Mucosa of descending colon (tissue), 3 donors: ENCODE results near the gene CST9. TPM values are rescaled to one million over a fixed set of nuclear protein-coding genes. Genes with fewer than 3 reads are reported as not detected.
"Not testable (repeated sequence)": the region's sequence is repeated elsewhere in the genome, so short reads cannot be mapped to it uniquely, and the experiment has no call there.

Experiments
- ATAC-seq: fragments of 200-7000 bp; cut with Tn5 transposase; one replicate; pipeline ENCODE4 v1.9.1; 2020; ENCODE audit warnings: mild to moderate bottlenecking, moderate library complexity
- DNase-seq, 3 donors: peaks; one replicate each; pipeline ENCODE4 v3.0.0-alpha.2; 2020
- H3K36me3 ChIP-seq: fragments of 200-600 bp; one replicate; pipeline ENCODE4 v1.8.0; 2021; ENCODE audit warnings: low read depth, mild to moderate bottlenecking
- H3K4me1 ChIP-seq: fragments of 200-600 bp; one replicate; pipeline ENCODE4 v1.8.0; 2021; ENCODE audit warnings: low read depth, mild to moderate bottlenecking
- H3K4me3 ChIP-seq: fragments of 200-600 bp; one replicate; pipeline ENCODE4 v1.8.0; 2021; ENCODE audit warnings: mild to moderate bottlenecking
- H3K9me3 ChIP-seq: fragments of 200-600 bp; one replicate; pipeline ENCODE4 v1.8.0; 2021; ENCODE audit warnings: mild to moderate bottlenecking
- CTCF ChIP-seq: fragments of 200-600 bp; IDR thresholded peaks from one replicate; pipeline ENCODE4 v1.8.0; 2022; ENCODE audit warnings: antibody characterized with exemption, mild to moderate bottlenecking
- intact Hi-C, 2 donors: fragments of 100-400 bp; cut with DNase I in 1 of 2; cut with micrococcal nuclease in 1 of 2; formaldehyde crosslinking; loops; one replicate each; pipeline versions ENCODE4 v1.11.0 to v1.11.1; 2022; cut with DNase I, micrococcal nuclease
- total RNA-seq, 3 donors: library from RNA; stranded (reverse); fragmentation: NEBNext Ultra II Directional in 2 of 3; extraction: Animal tissue kit (Norgen Biotek cat#: 25700) in 2 of 3; gene quantifications; one replicate each; pipeline versions ENCODE4 v1.2.1 to v1.2.4, GENCODE V29; 2021 to 2023
- donor health status: DM: no; HTN: no; CAD: no; lungs with moderate emphysema.
- donor health status: DM: no; HTN: no; CAD: no.
- donor health status: DM: no; HTN: yes; CAD: no.

Gene CST9
- total RNA-seq, 3 donors from 2014 or later, result not detected

- DNase-seq, result no peak
- no peak for ATAC-seq
- TF ChIP-seq CTCF, result no peak
- peak overlapping the region; percentile 83 for H3K4me3 ChIP-seq
- intact Hi-C loops, result no loop called here
- no peaks in the 10 kb centered on the region for H3K36me3 ChIP-seq
- H3K4me1 ChIP-seq, result peaks cover 9% of the 10 kb centered on the region
- H3K9me3 ChIP-seq, result no peaks in the 10 kb centered on the region
Measured at GRCh38 chr20:23636908-23637281, 31.2 kb upstream of the CST9 start.

- H3K4me3 ChIP-seq, result no peak overlapping the region
- intact Hi-C loops, result no loop called here
- no peaks in the 10 kb centered on the region for H3K36me3 ChIP-seq
- ATAC-seq (no peak), DNase-seq (no peak)
- H3K4me1 ChIP-seq, result peaks cover 9% of the 10 kb centered on the region
- TF ChIP-seq CTCF, result no peak
- no peaks in the 10 kb centered on the region for H3K9me3 ChIP-seq
Measured at GRCh38 chr20:23636182-23636907, 30.6 kb upstream of the CST9 start.

- DNase-seq, intact Hi-C loops, ATAC-seq, H3K36me3 ChIP-seq, H3K9me3 ChIP-seq, H3K4me1 ChIP-seq, H3K4me3 ChIP-seq: not testable (repeated sequence)
Measured at GRCh38 chr20:23635768-23636090, 30.0 kb upstream of the CST9 start.

DNA sequence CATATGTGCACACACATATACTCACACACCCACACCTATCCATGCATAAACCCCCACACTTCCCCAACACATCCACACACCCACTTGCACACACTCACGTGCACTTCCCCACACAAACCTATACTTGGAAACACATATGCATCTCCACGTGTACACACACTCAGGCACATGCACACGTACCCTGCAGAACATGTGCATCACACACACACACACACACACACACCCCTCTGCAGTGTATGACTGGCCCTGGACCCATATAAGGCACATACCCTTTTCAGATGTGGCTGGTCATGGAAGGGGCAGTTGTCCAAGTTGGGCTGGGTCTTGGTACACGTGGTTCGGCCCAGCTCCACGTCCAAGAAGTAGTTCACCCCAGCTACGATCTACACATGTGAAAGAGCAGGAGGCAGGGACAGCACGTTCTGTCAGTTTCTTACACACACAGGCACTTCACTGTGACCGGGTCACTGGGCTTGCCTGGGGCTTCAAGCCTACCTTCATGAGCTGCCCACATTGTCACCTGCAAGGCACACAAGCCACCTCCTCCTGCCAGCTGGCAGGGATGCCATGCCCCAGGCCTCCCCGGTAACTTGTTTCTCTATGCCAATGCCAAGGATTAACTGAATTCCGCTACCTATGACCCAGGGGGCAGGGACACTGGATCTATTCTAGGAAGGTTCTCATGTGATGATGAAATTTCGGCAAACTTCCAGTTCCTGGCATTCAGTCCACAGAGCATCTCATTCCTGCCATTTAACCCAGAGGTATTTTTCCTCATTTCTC lies 29.5 kb upstream of the CST9 start:
- peaks cover 9% of the 10 kb centered on the region for H3K4me1 ChIP-seq
- no peak for DNase-seq
- intact Hi-C loops, result no loop called here
- no peak for ATAC-seq
- no peak overlapping the region for H3K4me3 ChIP-seq
- TF ChIP-seq CTCF, result no peak
- H3K9me3 ChIP-seq, result no peaks in the 10 kb centered on the region
- no peaks in the 10 kb centered on the region for H3K36me3 ChIP-seq

- peaks cover 10% of the 10 kb centered on the region for H3K4me1 ChIP-seq
- DNase-seq (no peak), ATAC-seq (no peak)
- no peaks in the 10 kb centered on the region for H3K9me3 ChIP-seq
- TF ChIP-seq CTCF, result no peak
- intact Hi-C loops, result no loop called here
- no peak overlapping the region for H3K4me3 ChIP-seq
- no peaks in the 10 kb centered on the region for H3K36me3 ChIP-seq
Measured at GRCh38 chr20:23634044-23634801, 28.5 kb upstream of the CST9 start.
